ENCODE measurements around the gene PBX3. TPM values are rescaled to one million over a fixed set of nuclear protein-coding genes. Genes with fewer than 3 reads are reported as not detected.

Gene PBX3
- total and polyA plus RNA-seq, 2 donors (not counting 1 experiment from before 2014, with no cell fraction given): 15.5 to 39.0 TPM

DNA sequence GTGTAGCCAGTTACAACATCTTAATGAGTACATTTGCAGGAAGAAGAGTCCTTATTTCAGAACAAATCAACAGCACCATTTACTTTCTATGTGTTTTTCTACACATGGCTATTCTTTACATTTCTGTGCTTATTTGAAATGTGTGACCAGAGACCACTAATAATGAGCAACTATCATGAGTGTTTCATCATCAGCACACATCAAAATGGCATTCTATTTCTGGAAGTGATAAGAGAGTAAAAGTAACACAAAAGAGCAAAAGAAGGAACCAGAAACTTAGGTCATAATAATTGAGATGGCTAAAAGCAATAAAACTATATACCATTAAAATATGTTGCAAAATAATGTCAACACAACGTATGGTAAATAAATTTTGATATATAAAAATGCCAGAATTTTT, 159.7 kb downstream of the PBX3 start:
- Mint-ChIP-seq H3K27ac (no peak overlapping the region), H3K4me1 (peaks cover 17% of the 10 kb centered on the region)

GRCh38 chr9:125908136-125908535, 161.0 kb downstream of the PBX3 start:
- intact Hi-C loops (cut with micrococcal nuclease): no loop called here

More for the DNA sequence above, 159.7 kb downstream of the PBX3 start:
- intact Hi-C loops (cut with micrococcal nuclease): no loop called here
- Histone ChIP-seq H3K4me2 (replicated peaks; ENCODE audit: low read depth, low read length, poor library complexity, severe bottlenecking) (no peak overlapping the region), H3K4me3 (ENCODE audit: control extremely low read depth in 1 of 5, extremely low read depth in 1 of 5, insufficient read depth in 1 of 5, low read depth in 2 of 5, low read length in 4 of 5) (no peak overlapping the region), H3K27ac (ENCODE audit: low read length in 2 of 2) (no peak overlapping the region), H3K4me1 (ENCODE audit: control insufficient read depth in 2 of 2, insufficient read depth in 2 of 2, low read length in 2 of 2) (peaks cover 0 to 7% of the 10 kb centered on the region in 2 donors), H4K20me1 (ENCODE audit: control insufficient read depth, insufficient read depth, low read length, poor library complexity, severe bottlenecking) (no peaks in the 10 kb centered on the region), H3K79me2 (ENCODE audit: control insufficient read depth, insufficient read depth, low read length) (no peaks in the 10 kb centered on the region), H2AFZ (ENCODE audit: insufficient read depth, low read depth, low read length, poor library complexity, severe bottlenecking) (no peak overlapping the region), H3K27me3 (replicated peaks in 1 of 4; ENCODE audit: control extremely low read depth in 1 of 4, control insufficient read depth in 3 of 4, insufficient read depth in 4 of 4, low read length in 3 of 4) (no peaks in the 10 kb centered on the region), H3K9ac (ENCODE audit: low read length) (no peak overlapping the region), H3K36me3 (replicated peaks in 1 of 2; ENCODE audit: control extremely low read depth in 1 of 2, control insufficient read depth in 1 of 2, extremely low read depth in 1 of 2, insufficient read depth in 2 of 2, low read length in 1 of 2) (no peaks in the 10 kb centered on the region), H3K9me3 (ENCODE audit: control extremely low read depth in 1 of 3, control insufficient read depth in 2 of 3, insufficient read depth in 1 of 3, low read length in 2 of 3) (no peaks in the 10 kb centered on the region)
- no peak for TF ChIP-seq EZH2 (IDR thresholded peaks at IDR 0.05; ENCODE audit: borderline replicate concordance, insufficient read depth, low read depth, low read length, poor library complexity, severe bottlenecking)
- TF ChIP-seq CTCF (IDR thresholded peaks at IDR 0.05): no peak
- POLR2A ChIA-PET: no interaction called here
- no peaks in the 10 kb centered on the region for H3K27me3 Mint-ChIP-seq
- DNase-seq: no peak
- H3K9me3 Mint-ChIP-seq (ENCODE audit: insufficient read depth): no peaks in the 10 kb centered on the region
- CTCF ChIA-PET: no interaction called here
- WGBS (ENCODE audit: insufficient coverage): no CpG with 5 or more reads among the region's 1 CpG
- no peak for ATAC-seq (ENCODE audit: low read depth)
- no peak overlapping the region for H3K4me3 Mint-ChIP-seq

More at GRCh38 chr9:125908136-125908535, 161.0 kb downstream of the PBX3 start:
- Histone ChIP-seq H3K9me3 (ENCODE audit: control extremely low read depth in 1 of 3, control insufficient read depth in 2 of 3, insufficient read depth in 1 of 3, low read length in 2 of 3) (no peaks in the 10 kb centered on the region), H2AFZ (ENCODE audit: insufficient read depth, low read depth, low read length, poor library complexity, severe bottlenecking) (no peak overlapping the region), H3K4me1 (ENCODE audit: control insufficient read depth in 2 of 2, insufficient read depth in 2 of 2, low read length in 2 of 2) (peaks cover 0 to 7% of the 10 kb centered on the region in 2 donors), H3K79me2 (ENCODE audit: control insufficient read depth, insufficient read depth, low read length) (no peaks in the 10 kb centered on the region), H3K36me3 (replicated peaks in 1 of 2; ENCODE audit: control extremely low read depth in 1 of 2, control insufficient read depth in 1 of 2, extremely low read depth in 1 of 2, insufficient read depth in 2 of 2, low read length in 1 of 2) (no peaks in the 10 kb centered on the region), H3K4me3 (ENCODE audit: control extremely low read depth in 1 of 5, extremely low read depth in 1 of 5, insufficient read depth in 1 of 5, low read depth in 2 of 5, low read length in 4 of 5) (no peak overlapping the region), H3K27me3 (replicated peaks in 1 of 4; ENCODE audit: control extremely low read depth in 1 of 4, control insufficient read depth in 3 of 4, insufficient read depth in 4 of 4, low read length in 3 of 4) (no peaks in the 10 kb centered on the region), H3K4me2 (replicated peaks; ENCODE audit: low read depth, low read length, poor library complexity, severe bottlenecking) (no peak overlapping the region), H4K20me1 (ENCODE audit: control insufficient read depth, insufficient read depth, low read length, poor library complexity, severe bottlenecking) (no peaks in the 10 kb centered on the region), H3K27ac (ENCODE audit: low read length in 2 of 2) (no peak overlapping the region), H3K9ac (ENCODE audit: low read length) (no peak overlapping the region)
- POLR2A ChIA-PET: no interaction called here
- CTCF ChIA-PET: no interaction called here
- Mint-ChIP-seq H3K27me3 (no peaks in the 10 kb centered on the region), H3K4me1 (peaks cover 17% of the 10 kb centered on the region), H3K4me3 (no peak overlapping the region), H3K9me3 (ENCODE audit: insufficient read depth) (no peaks in the 10 kb centered on the region), H3K27ac (no peak overlapping the region)
- no peak for DNase-seq
- 94% methylated on average over 3 of the region's 4 CpGs for WGBS (ENCODE audit: insufficient coverage)
- ATAC-seq (ENCODE audit: low read depth): no peak
- TF ChIP-seq CTCF (IDR thresholded peaks at IDR 0.05) (no peak), EZH2 (IDR thresholded peaks at IDR 0.05; ENCODE audit: borderline replicate concordance, insufficient read depth, low read depth, low read length, poor library complexity, severe bottlenecking) (no peak)

Data from B cell (primary cell).